Activated CD4-positive, alpha-beta memory T cell treated with anti-CD3 and anti-CD28 coated beads for 36 hours (primary cell): Measurements from ENCODE around the gene ASGR1. TPM values are rescaled to one million over a fixed set of nuclear protein-coding genes. Genes with fewer than 3 reads are reported as not detected.
"Not testable (repeated sequence)": the region's sequence is repeated elsewhere in the genome, so short reads cannot be mapped to it uniquely, and the experiment has no call there.

Experiments used
- CTCF ChIA-PET: fragments of 350-600 bp; sonication (Branson Sonifier 250); formaldehyde crosslinking; loops from one replicate; lab custom pipeline; 2021; ENCODE audit warnings: antibody characterized with exemption, inconsistent platforms; lab: Charles Lee
- POLR2A ChIA-PET: fragments of 350-600 bp; sonication (Branson Sonifier 250); formaldehyde crosslinking; loops from one replicate; lab custom pipeline; 2021; ENCODE audit warnings: antibody characterized with exemption; lab: Charles Lee
- DNase-seq: peaks from one replicate; pipeline ENCODE4 v3.0.0-alpha.2; 2020
- H3K27ac Mint-ChIP-seq: one replicate; pipeline ENCODE4 v1.8.0; 2021; ENCODE audit warnings: mixed read lengths
- H3K27me3 Mint-ChIP-seq: one replicate; pipeline ENCODE4 v1.8.0; 2021; ENCODE audit warnings: mixed read lengths
- H3K36me3 Mint-ChIP-seq: one replicate; pipeline ENCODE4 v1.8.0; 2021; ENCODE audit warnings: mixed read lengths
- H3K4me1 Mint-ChIP-seq: one replicate; pipeline ENCODE4 v1.8.0; 2021; ENCODE audit warnings: low read depth, mixed read lengths
- H3K4me3 Mint-ChIP-seq: one replicate; pipeline ENCODE4 v1.8.0; 2021; ENCODE audit warnings: mild to moderate bottlenecking, mixed read lengths
- H3K9me3 Mint-ChIP-seq: one replicate; pipeline ENCODE4 v1.8.0; 2021; ENCODE audit warnings: mixed read lengths
- intact Hi-C: fragments of 100-400 bp; cut with micrococcal nuclease; formaldehyde crosslinking; loops from one replicate; pipeline ENCODE4 v1.15.1; 2023
- total RNA-seq, 2 experiments: library from RNA; stranded (reverse); gene quantifications; one replicate each; pipeline ENCODE4 v1.2.3, GENCODE V29; 2021

Gene ASGR1
- total RNA-seq, 2 experiments from 2014 or later: 0.76 to 1.2 TPM

DNA sequence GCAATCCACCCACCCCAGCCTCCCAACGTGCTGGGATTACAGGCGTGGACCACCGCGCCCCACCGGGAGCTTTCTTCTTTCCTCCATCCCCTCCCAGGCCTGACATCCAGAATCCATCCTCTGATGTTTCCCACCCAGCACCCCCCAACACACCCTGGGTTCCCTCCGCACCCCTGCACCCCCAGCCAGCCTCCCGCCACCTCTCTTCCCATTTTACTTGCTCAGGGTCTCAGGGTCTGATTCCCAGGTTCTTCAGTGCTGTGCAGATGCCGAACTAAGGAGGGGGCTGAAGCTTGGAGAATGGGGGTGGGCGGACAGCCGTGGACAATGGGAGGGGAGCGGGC, 225 bp downstream of the ASGR1 start:
- CTCF ChIA-PET: interaction anchor here (0.7 to 2.6 kb wide), 2 partner anchors 46 to 133 kb away, joined by 7 to 16 read pairs; no protein-coding TSS in a partner anchor
- DNase-seq: no peak
- H3K4me1 Mint-ChIP-seq: peaks cover 11% of the 10 kb centered on the region
- intact Hi-C loops: no loop called here
- no peak overlapping the region for H3K27ac Mint-ChIP-seq
- H3K27me3 Mint-ChIP-seq: peaks cover 12% of the 10 kb centered on the region
- POLR2A ChIA-PET: no interaction called here
- H3K36me3 Mint-ChIP-seq: no peaks in the 10 kb centered on the region
- no peak overlapping the region for H3K4me3 Mint-ChIP-seq
- no peaks in the 10 kb centered on the region for H3K9me3 Mint-ChIP-seq

GRCh38 chr17:7177954-7178477, 1.2 kb downstream of the ASGR1 start:
- H3K27ac Mint-ChIP-seq: no peak overlapping the region
- ChIA-PET POLR2A (no interaction called here), CTCF (interaction anchor here (0.7 to 2.6 kb wide), 24 partner anchors 8 to 163 kb away, joined by 3 to 22 read pairs (median 6); partner anchors contain the start of genes ACADVL, DLG4 and SLC16A11)
- intact Hi-C loops: loop anchor here (1.0 kb wide), 2 partner anchors 42 to 132 kb away; no protein-coding TSS in a partner anchor
- H3K4me1 Mint-ChIP-seq: peaks cover 11% of the 10 kb centered on the region
- no peaks in the 10 kb centered on the region for H3K36me3 Mint-ChIP-seq
- peak; percentile 29 for DNase-seq
- peaks cover 12% of the 10 kb centered on the region for H3K27me3 Mint-ChIP-seq
- H3K4me3 Mint-ChIP-seq: peak overlapping the region; percentile 58
- no peaks in the 10 kb centered on the region for H3K9me3 Mint-ChIP-seq

DNA sequence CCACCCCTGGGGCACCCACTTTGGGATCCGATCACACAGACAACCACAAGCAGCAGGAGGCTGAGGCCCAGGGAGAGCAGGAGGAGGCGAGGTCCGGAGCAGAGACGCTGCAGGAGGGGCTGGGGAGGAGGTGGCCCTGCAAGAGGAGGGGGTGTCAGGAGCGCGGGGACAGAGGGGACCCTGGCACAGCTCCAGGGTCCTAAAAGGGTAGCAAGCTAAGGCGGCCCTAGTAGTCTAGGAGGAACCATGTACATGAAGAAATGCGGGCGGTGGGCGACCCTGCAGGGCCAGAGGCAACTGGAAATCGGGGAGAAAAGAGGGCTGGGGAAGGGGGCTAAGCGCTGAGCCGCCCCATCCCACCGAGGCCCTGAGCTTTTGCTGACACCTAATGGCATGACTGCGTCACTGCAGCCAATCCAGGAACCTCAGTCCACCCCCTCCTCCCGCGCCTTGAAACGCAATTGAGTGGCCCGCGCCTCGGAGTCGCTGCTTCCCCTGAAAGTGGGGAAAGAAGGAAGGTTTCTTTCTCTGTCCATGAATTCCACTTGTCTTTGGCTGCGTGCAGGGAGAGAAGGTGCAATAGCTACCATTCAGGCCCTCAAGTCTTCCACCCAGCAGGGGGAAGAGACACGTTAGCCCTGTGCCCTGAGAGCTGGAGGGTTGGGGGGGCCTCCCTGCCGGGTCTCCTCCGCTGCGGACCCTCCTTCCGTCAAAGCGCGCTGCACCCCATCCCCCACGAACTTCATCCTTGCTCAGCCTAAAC, 1.8 kb downstream of the ASGR1 start:
- Mint-ChIP-seq H3K27ac (no peak overlapping the region), H3K36me3 (no peaks in the 10 kb centered on the region), H3K27me3 (peaks cover 12% of the 10 kb centered on the region), H3K4me3 (peak overlapping the region; percentile 58), H3K9me3 (no peaks in the 10 kb centered on the region), H3K4me1 (peaks cover 11% of the 10 kb centered on the region)
- intact Hi-C loops: loop anchor here (1.0 kb wide), 2 partner anchors 41 to 131 kb away; no protein-coding TSS in a partner anchor
- CTCF ChIA-PET: interaction anchor here (0.8 to 2.6 kb wide), 26 partner anchors 8 to 162 kb away, joined by 3 to 22 read pairs (median 5); partner anchors contain the start of genes ACADVL, DLG4, SLC16A11 and SLC16A13
- peak; percentile 76 for DNase-seq
- POLR2A ChIA-PET: interaction anchor here (0.9 kb wide), 1 partner anchor 132 kb away, joined by 3 read pairs; no protein-coding TSS in a partner anchor

DNA sequence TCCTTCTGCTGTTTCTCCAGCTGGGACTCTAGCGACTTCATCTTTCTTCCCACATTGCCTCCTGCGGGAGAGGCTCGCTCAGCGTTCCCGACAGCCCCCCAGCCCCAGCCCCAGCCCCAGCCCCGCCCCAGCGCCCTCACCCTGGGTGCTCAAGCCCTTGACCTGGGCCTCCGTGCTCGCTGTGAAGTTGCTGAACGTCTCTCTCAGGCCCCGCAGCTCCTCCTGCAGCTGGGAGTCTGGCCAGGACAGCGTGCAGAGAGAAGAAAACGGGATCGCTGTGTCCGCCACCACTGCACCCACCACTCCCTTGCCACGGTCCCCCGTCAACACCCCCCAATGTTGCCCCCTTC, 2.4 kb downstream of the ASGR1 start:
- Mint-ChIP-seq H3K27me3 (peaks cover 12% of the 10 kb centered on the region), H3K36me3 (no peaks in the 10 kb centered on the region), H3K4me1 (peaks cover 11% of the 10 kb centered on the region), H3K27ac (no peak overlapping the region), H3K4me3 (no peak overlapping the region), H3K9me3 (no peaks in the 10 kb centered on the region)
- CTCF ChIA-PET: interaction anchor here (0.8 to 2.6 kb wide), 24 partner anchors 9 to 162 kb away, joined by 4 to 22 read pairs (median 6); partner anchors contain the start of genes ACADVL, DLG4, SLC16A11 and SLC16A13
- POLR2A ChIA-PET: interaction anchor here (0.9 kb wide), 1 partner anchor 131 kb away, joined by 3 read pairs; no protein-coding TSS in a partner anchor
- DNase-seq: no peak
- intact Hi-C loops: loop anchor here (1.0 kb wide), 2 partner anchors 41 to 131 kb away; no protein-coding TSS in a partner anchor

GRCh38 chr17:7176107-7176840, 2.9 kb downstream of the ASGR1 start:
- no peak for DNase-seq
- CTCF ChIA-PET: interaction anchor here (1.3 to 2.6 kb wide), 10 partner anchors 9 to 155 kb away, joined by 4 to 22 read pairs (median 7); partner anchors contain the start of gene SLC16A11
- Mint-ChIP-seq H3K9me3 (no peaks in the 10 kb centered on the region), H3K4me1 (peaks cover 11% of the 10 kb centered on the region), H3K27ac (no peak overlapping the region), H3K36me3 (no peaks in the 10 kb centered on the region), H3K4me3 (no peak overlapping the region), H3K27me3 (peaks cover 12% of the 10 kb centered on the region)
- intact Hi-C loops: no loop called here
- POLR2A ChIA-PET: no interaction called here

GRCh38 chr17:7175330-7175733, 3.8 kb downstream of the ASGR1 start:
- DNase-seq: no peak
- no peak overlapping the region for H3K4me3 Mint-ChIP-seq
- ChIA-PET CTCF (no interaction called here), POLR2A (no interaction called here)
- peaks cover 11% of the 10 kb centered on the region for H3K4me1 Mint-ChIP-seq
- intact Hi-C loops: no loop called here
- H3K9me3 Mint-ChIP-seq: no peaks in the 10 kb centered on the region
- peaks cover 12% of the 10 kb centered on the region for H3K27me3 Mint-ChIP-seq
- H3K27ac Mint-ChIP-seq: no peak overlapping the region
- no peaks in the 10 kb centered on the region for H3K36me3 Mint-ChIP-seq

DNA sequence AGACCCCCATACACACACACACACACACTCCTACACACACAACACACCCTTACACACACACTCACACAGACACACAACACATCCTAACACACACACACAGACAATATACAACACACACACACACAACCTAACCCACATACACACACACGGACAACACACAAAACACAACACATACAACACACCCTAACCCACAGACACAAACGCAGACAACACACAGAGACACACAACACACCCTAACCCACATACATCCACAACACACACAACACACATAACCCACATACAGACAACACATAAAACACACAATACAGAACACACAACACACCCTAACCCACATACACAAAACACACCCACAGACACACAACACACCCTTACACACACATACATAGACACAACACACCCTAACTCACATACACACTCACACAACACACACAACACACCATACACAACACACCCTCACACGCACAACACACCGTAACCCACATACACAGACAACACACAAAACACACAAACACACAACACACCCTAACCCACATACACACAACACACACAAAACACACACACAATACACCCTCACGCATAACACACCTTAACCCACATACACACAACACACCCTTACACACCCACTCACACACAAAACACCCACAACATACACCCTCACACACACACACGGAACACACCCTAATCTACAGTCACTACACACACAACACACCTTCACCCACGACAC, 4.4 kb downstream of the ASGR1 start:
- CTCF ChIA-PET: interaction anchor here (1.2 to 1.7 kb wide), 2 partner anchors 41 to 129 kb away, joined by 4 to 6 read pairs; no protein-coding TSS in a partner anchor
- no peaks in the 10 kb centered on the region for H3K9me3 Mint-ChIP-seq
- no peaks in the 10 kb centered on the region for H3K36me3 Mint-ChIP-seq
- peaks cover 11% of the 10 kb centered on the region for H3K4me1 Mint-ChIP-seq
- no peak overlapping the region for H3K4me3 Mint-ChIP-seq
- POLR2A ChIA-PET: no interaction called here
- no peak overlapping the region for H3K27ac Mint-ChIP-seq
- intact Hi-C loops: no loop called here
- H3K27me3 Mint-ChIP-seq: peaks cover 12% of the 10 kb centered on the region
- DNase-seq: no peak

- Mint-ChIP-seq H3K27me3 (peaks cover 12% of the 10 kb centered on the region), H3K4me3 (no peak overlapping the region), H3K9me3 (peaks cover 6% of the 10 kb centered on the region), H3K27ac (no peak overlapping the region), H3K36me3 (peaks cover 2% of the 10 kb centered on the region), H3K4me1 (peaks cover 11% of the 10 kb centered on the region)
- peak; percentile 70 for DNase-seq
- CTCF ChIA-PET: interaction anchor here (1.2 to 1.7 kb wide), 2 partner anchors 40 to 128 kb away, joined by 4 to 6 read pairs; no protein-coding TSS in a partner anchor
- intact Hi-C loops: no loop called here
- POLR2A ChIA-PET: interaction anchor here (0.6 kb wide), 1 partner anchor 41 kb away, joined by 3 read pairs; no protein-coding TSS in a partner anchor
Observed at GRCh38 chr17:7173687-7174602, 5.2 kb downstream of the ASGR1 start.

DNA sequence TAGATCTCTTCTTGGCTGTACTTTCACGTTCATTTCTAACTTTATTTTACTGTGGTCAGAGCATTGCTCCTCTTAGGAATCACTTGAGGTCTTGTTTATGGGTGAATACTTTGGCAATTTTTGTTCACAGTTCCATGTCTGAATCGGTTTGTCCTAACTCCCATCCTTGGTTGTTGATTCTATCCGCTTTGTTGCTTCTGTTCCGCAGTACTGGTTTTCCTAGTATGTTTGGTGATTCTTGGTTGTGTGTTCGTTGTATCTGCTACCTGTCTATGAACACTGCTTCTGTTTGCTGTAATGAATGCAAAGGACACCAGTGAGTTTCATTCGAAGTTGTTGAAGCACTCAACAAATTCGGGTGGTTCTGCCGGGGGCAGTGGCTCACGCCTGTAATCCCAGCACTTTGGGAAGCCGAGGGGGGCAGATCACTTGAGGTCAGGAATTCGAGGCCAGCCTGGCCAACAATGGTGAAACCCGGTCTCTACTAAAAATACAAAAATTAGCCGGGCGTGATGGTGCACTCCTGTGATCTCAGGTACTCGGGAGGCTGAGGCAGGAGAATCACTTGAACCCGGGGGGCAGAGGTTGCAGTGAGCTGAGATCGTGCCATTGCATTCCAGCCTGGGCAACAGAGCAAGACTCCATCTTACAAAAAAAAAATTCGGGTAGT, 6.5 kb downstream of the ASGR1 start:
- H3K9me3 Mint-ChIP-seq, H3K4me1 Mint-ChIP-seq, H3K36me3 Mint-ChIP-seq, H3K27me3 Mint-ChIP-seq, DNase-seq, CTCF ChIA-PET, intact Hi-C loops, H3K4me3 Mint-ChIP-seq, POLR2A ChIA-PET, H3K27ac Mint-ChIP-seq: not testable (repeated sequence)

DNA sequence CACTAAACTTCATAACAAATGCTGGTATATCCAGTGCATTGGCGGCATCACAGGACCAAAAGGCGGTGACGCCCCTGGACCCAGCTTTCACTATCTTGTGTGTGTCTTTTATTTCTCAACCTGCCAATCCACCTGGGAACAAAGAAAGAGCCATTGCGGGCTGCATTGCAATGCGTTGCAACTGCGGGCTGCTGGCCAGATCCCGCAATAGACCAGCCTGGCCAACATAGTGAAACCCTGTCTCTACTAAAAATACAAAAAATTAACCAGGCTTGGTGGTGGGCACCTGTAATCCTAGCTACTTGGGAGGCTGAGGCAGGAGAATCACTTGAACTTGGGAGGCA, 9.6 kb downstream of the ASGR1 start:
- H3K27ac Mint-ChIP-seq, H3K4me1 Mint-ChIP-seq, H3K36me3 Mint-ChIP-seq, H3K9me3 Mint-ChIP-seq, POLR2A ChIA-PET, DNase-seq, intact Hi-C loops, H3K27me3 Mint-ChIP-seq, H3K4me3 Mint-ChIP-seq: not testable (repeated sequence)
- CTCF ChIA-PET: interaction anchor here (0.6 to 1.5 kb wide), 3 partner anchors 36 to 124 kb away, joined by 3 to 4 read pairs (median 3); no protein-coding TSS in a partner anchor
